Measurements from ENCODE around the gene CLCN3. TPM values are rescaled to one million over a fixed set of nuclear protein-coding genes. Genes with fewer than 3 reads are reported as not detected.

The CLCN3 gene
- total RNA-seq, 1 donor from 2014 or later: 19.6 TPM

- intact Hi-C loops (cut with DNase I): no loop called here
- no peak for DNase-seq (ENCODE audit: extremely low spot score in 2 of 2)
- no peak overlapping the region for H3K4me3 ChIP-seq
- no peaks in the 10 kb centered on the region for H3K9me3 ChIP-seq
- peaks cover 0 to 18% of the 10 kb centered on the region in 2 donors for H3K36me3 ChIP-seq
- no peaks in the 10 kb centered on the region for H3K4me1 ChIP-seq
- no peak overlapping the region for H3K27ac ChIP-seq
- H3K27me3 ChIP-seq: no peaks in the 10 kb centered on the region
- TF ChIP-seq POLR2A (IDR thresholded peaks at IDR 0.05) (no peak), CTCF (IDR thresholded peaks at IDR 0.05) (no peak), POLR2AphosphoS5 (IDR thresholded peaks at IDR 0.05; ENCODE audit: insufficient read depth in 1 of 2, low read depth in 1 of 2) (no peak)
Observed at GRCh38 chr4:169582706-169583105, 37.7 kb upstream of the CLCN3 start.

- H3K9me3 ChIP-seq: no peaks in the 10 kb centered on the region
- H3K4me3 ChIP-seq: no peak overlapping the region
- intact Hi-C loops (cut with DNase I): no loop called here
- H3K27ac ChIP-seq: no peak overlapping the region
- no peaks in the 10 kb centered on the region for H3K27me3 ChIP-seq
- TF ChIP-seq POLR2A (IDR thresholded peaks at IDR 0.05): no peak
- no peak for TF ChIP-seq CTCF (IDR thresholded peaks at IDR 0.05)
- no peak for TF ChIP-seq POLR2AphosphoS5 (IDR thresholded peaks at IDR 0.05; ENCODE audit: insufficient read depth in 1 of 2, low read depth in 1 of 2)
- peaks cover 0 to 24% of the 10 kb centered on the region in 2 donors for H3K36me3 ChIP-seq
- no peak for DNase-seq (ENCODE audit: extremely low spot score in 2 of 2)
- no peaks in the 10 kb centered on the region for H3K4me1 ChIP-seq
Observed at GRCh38 chr4:169583563-169583962, 36.8 kb upstream of the CLCN3 start.

GRCh38 chr4:169593050-169593560, 27.3 kb upstream of the CLCN3 start:
- Histone ChIP-seq H3K27ac (no peak overlapping the region), H3K9me3 (no peaks in the 10 kb centered on the region), H3K36me3 (peaks cover 0 to 16% of the 10 kb centered on the region in 2 donors), H3K27me3 (no peaks in the 10 kb centered on the region), H3K4me3 (no peak overlapping the region), H3K4me1 (no peaks in the 10 kb centered on the region)
- TF ChIP-seq POLR2A (IDR thresholded peaks at IDR 0.05): no peak
- DNase-seq (ENCODE audit: extremely low spot score in 2 of 2): no peak
- intact Hi-C loops (cut with DNase I): no loop called here

- H3K4me1 ChIP-seq: no peaks in the 10 kb centered on the region
- DNase-seq (ENCODE audit: extremely low spot score in 2 of 2): no peak
- H3K4me3 ChIP-seq: no peak overlapping the region
- H3K27me3 ChIP-seq: no peaks in the 10 kb centered on the region
- H3K36me3 ChIP-seq: peaks cover 0 to 10% of the 10 kb centered on the region in 2 donors
- no peak for TF ChIP-seq CTCF (IDR thresholded peaks at IDR 0.05)
- no peak for TF ChIP-seq POLR2A (IDR thresholded peaks at IDR 0.05)
- no peak for TF ChIP-seq POLR2AphosphoS5 (IDR thresholded peaks at IDR 0.05; ENCODE audit: insufficient read depth in 1 of 2, low read depth in 1 of 2)
- no peak overlapping the region for H3K27ac ChIP-seq
- H3K9me3 ChIP-seq: no peaks in the 10 kb centered on the region
- intact Hi-C loops (cut with DNase I): no loop called here
Observed at GRCh38 chr4:169594560-169595195, 25.7 kb upstream of the CLCN3 start.

GRCh38 chr4:169601016-169601771, 19.2 kb upstream of the CLCN3 start:
- no peak for TF ChIP-seq POLR2A (IDR thresholded peaks at IDR 0.05)
- TF ChIP-seq CTCF (IDR thresholded peaks at IDR 0.05): no peak
- TF ChIP-seq POLR2AphosphoS5 (IDR thresholded peaks at IDR 0.05; ENCODE audit: insufficient read depth in 1 of 2, low read depth in 1 of 2): no peak
- H3K36me3 ChIP-seq: peaks cover 0 to 23% of the 10 kb centered on the region in 2 donors
- DNase-seq (ENCODE audit: extremely low spot score in 2 of 2): no peak
- H3K4me3 ChIP-seq: no peak overlapping the region
- intact Hi-C loops (cut with DNase I): no loop called here
- no peaks in the 10 kb centered on the region for H3K27me3 ChIP-seq
- no peak overlapping the region for H3K27ac ChIP-seq
- no peaks in the 10 kb centered on the region for H3K9me3 ChIP-seq
- peaks cover 15% of the 10 kb centered on the region for H3K4me1 ChIP-seq

Measured in vagina (tissue), 2 donors.